Measurements from ENCODE around the gene XPC.

DNA sequence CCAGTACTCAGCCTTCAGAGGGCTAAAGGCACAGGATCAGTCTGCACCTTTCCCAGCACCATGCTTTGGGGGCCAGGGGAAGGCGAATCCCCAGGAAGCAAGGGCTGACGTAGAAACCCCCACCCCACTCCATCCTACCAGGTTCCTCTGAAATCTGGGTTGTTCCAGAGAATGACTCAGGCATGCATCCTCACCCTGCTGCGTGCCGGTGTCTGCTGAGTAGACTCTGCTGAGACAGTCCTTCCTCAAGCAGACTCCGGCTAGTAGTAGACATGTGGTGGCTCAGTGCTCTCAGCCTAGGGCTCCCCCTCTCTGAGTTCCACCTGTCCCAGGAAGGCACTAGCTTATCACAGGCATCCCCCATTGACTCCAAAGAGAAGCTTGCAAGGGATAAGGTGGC, 44.5 kb downstream of the XPC start:
- TF ChIP-seq, protein P1, sequence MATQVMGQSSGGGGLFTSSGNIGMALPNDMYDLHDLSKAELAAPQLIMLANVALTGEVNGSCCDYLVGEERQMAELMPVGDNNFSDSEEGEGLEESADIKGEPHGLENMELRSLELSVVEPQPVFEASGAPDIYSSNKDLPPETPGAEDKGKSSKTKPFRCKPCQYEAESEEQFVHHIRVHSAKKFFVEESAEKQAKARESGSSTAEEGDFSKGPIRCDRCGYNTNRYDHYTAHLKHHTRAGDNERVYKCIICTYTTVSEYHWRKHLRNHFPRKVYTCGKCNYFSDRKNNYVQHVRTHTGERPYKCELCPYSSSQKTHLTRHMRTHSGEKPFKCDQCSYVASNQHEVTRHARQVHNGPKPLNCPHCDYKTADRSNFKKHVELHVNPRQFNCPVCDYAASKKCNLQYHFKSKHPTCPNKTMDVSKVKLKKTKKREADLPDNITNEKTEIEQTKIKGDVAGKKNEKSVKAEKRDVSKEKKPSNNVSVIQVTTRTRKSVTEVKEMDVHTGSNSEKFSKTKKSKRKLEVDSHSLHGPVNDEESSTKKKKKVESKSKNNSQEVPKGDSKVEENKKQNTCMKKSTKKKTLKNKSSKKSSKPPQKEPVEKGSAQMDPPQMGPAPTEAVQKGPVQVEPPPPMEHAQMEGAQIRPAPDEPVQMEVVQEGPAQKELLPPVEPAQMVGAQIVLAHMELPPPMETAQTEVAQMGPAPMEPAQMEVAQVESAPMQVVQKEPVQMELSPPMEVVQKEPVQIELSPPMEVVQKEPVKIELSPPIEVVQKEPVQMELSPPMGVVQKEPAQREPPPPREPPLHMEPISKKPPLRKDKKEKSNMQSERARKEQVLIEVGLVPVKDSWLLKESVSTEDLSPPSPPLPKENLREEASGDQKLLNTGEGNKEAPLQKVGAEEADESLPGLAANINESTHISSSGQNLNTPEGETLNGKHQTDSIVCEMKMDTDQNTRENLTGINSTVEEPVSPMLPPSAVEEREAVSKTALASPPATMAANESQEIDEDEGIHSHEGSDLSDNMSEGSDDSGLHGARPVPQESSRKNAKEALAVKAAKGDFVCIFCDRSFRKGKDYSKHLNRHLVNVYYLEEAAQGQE (IDR thresholded peaks at IDR 0.05; ENCODE audit: low read depth): no peak
- no peak for TF ChIP-seq CREB1 (IDR thresholded peaks at IDR 0.05; ENCODE audit: low read depth)
- no peak for TF ChIP-seq RAD21 (IDR thresholded peaks at IDR 0.05; ENCODE audit: low read depth)
- no peak for TF ChIP-seq EP300 (IDR thresholded peaks at IDR 0.05; ENCODE audit: borderline replicate concordance)

Measured in Ishikawa (cell line).